A549 treated with DMSO at 1 μM for 4 hours (cell line): ENCODE measurements around the gene SEMA3D. TPM values are rescaled to one million over a fixed set of nuclear protein-coding genes. Genes with fewer than 3 reads are reported as not detected.

Experiments
- total RNA-seq: library from RNA; stranded (reverse); fragments of 200-300 nt; extraction: Qiagen RNA extraction; gene quantifications from 5 replicates; pipeline ENCODE4 v1.2.3, GENCODE V29; 2022; ENCODE audit warnings: low read depth

Gene SEMA3D
- total RNA-seq, result 0.03 to 0.05 TPM (median 0.03 TPM) in 3 of 5 replicates, not detected in the others

GRCh38 chr7:85186521-85187241 is at the start of gene SEMA3D:
Gene SEMA3D, minus strand, starts transcription at chr7:85187056. Its CDS starts 65,165 bp downstream, at chr7:85121891.

